ENCODE measurements around the gene MELTF.

DNA sequence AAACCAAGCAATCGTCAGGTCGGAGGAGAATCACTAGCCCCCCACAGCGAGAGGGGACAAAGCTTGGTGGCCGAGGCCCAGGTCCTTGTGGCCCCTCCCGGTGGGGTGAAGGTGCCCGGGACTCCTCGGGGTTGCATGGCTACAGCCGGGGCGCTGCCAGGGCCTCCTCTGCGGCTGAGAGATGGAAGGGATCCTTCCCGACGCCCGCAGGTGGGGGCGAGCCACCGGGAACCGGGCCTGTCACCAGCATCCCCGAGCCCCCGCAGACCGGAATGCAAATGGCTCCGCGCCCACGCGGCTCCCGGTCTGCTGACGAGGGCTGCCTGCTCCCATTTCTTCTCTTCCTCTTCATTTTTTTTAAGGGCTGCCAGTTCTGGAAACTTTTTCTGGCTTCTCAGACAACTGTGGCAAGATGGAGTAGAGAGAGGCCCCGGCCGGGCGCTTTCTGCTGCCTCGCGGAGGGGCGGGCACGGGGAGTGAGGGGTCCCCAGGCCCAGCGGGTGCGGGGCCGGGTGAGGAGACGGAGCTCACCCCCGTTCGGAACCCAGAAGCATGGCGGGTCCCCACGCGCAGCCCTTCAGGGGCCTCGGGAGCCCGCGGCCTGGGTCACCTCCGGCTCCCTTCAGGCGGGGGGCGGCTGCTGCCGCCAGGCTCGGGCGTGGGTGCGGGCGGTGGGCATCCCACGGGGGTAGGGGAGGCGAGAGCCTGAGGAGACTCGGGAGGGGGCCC lies 27.5 kb downstream of the MELTF start:
- TF ChIP-seq, protein P1, sequence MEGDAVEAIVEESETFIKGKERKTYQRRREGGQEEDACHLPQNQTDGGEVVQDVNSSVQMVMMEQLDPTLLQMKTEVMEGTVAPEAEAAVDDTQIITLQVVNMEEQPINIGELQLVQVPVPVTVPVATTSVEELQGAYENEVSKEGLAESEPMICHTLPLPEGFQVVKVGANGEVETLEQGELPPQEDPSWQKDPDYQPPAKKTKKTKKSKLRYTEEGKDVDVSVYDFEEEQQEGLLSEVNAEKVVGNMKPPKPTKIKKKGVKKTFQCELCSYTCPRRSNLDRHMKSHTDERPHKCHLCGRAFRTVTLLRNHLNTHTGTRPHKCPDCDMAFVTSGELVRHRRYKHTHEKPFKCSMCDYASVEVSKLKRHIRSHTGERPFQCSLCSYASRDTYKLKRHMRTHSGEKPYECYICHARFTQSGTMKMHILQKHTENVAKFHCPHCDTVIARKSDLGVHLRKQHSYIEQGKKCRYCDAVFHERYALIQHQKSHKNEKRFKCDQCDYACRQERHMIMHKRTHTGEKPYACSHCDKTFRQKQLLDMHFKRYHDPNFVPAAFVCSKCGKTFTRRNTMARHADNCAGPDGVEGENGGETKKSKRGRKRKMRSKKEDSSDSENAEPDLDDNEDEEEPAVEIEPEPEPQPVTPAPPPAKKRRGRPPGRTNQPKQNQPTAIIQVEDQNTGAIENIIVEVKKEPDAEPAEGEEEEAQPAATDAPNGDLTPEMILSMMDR (IDR thresholded peaks at IDR 0.05): no peak
- TF ChIP-seq POLR2A (IDR thresholded peaks at IDR 0.05): no peak
